Astrocyte (in vitro differentiated cells and primary cell): ENCODE measurements around the gene CASP2. TPM values are rescaled to one million over a fixed set of nuclear protein-coding genes. Genes with fewer than 3 reads are reported as not detected.

Experiments used
- DNase-seq: peaks from one replicate; pipeline ENCODE4 v3.0.0-alpha.2; 2010; ENCODE audit warnings: low read depth
- FAIRE-seq: peaks from 2 replicates; lab custom pipeline; 2011; peaks lifted over from hg19 to GRCh38; lab: Jason Lieb, UNC
- H2AFZ ChIP-seq: 2 replicates; pipeline ENCODE4 v1.6.0; 2012; ENCODE audit warnings: low read depth, low read length, inconsistent platforms
- H3K27ac ChIP-seq: 2 replicates; pipeline ENCODE4 v1.5.1; 2011; ENCODE audit warnings: low read depth, low read length, inconsistent platforms
- H3K27me3 ChIP-seq: 2 replicates; pipeline ENCODE4 v1.6.0; 2011; ENCODE audit warnings: low read length, inconsistent platforms; ENCODE audit not compliant: insufficient read depth
- H3K36me3 ChIP-seq: 2 replicates; pipeline ENCODE4 v1.5.1; 2011; ENCODE audit warnings: low read length, inconsistent platforms; ENCODE audit not compliant: insufficient read depth
- H3K4me1 ChIP-seq: 2 replicates; pipeline ENCODE4 v1.5.1; 2011; ENCODE audit warnings: low read length, inconsistent platforms; ENCODE audit not compliant: insufficient read depth
- H3K4me2 ChIP-seq: 2 replicates; pipeline ENCODE4 v1.6.0; 2012; ENCODE audit warnings: low read length, inconsistent platforms
- H3K4me3 ChIP-seq: 2 replicates; pipeline ENCODE4 v1.5.1; 2011; ENCODE audit warnings: low read depth, mild to moderate bottlenecking, low read length, inconsistent platforms; ENCODE audit not compliant: insufficient read depth
- H3K79me2 ChIP-seq: 2 replicates; pipeline ENCODE4 v1.6.0; 2012; ENCODE audit warnings: mild to moderate bottlenecking, low read length, inconsistent platforms; ENCODE audit not compliant: insufficient read depth
- H3K9ac ChIP-seq: 2 replicates; pipeline ENCODE4 v1.6.0; 2012; ENCODE audit warnings: mild to moderate bottlenecking, low read length, inconsistent platforms
- H3K9me3 ChIP-seq: 2 replicates; pipeline ENCODE4 v1.5.1; 2012; ENCODE audit warnings: low read depth, mild to moderate bottlenecking, low read length, inconsistent platforms; ENCODE audit not compliant: insufficient read depth
- H4K20me1 ChIP-seq: 2 replicates; pipeline ENCODE4 v1.6.0; 2012; ENCODE audit warnings: low read length, inconsistent platforms; ENCODE audit not compliant: insufficient read depth
- H3K27ac Mint-ChIP-seq: one replicate; pipeline ENCODE4 v1.8.0; 2021; ENCODE audit warnings: mild to moderate bottlenecking, mixed read lengths; ENCODE audit not compliant: unreplicated experiment
- H3K27me3 Mint-ChIP-seq: one replicate; pipeline ENCODE4 v1.8.0; 2021; ENCODE audit warnings: low read depth, mixed read lengths; ENCODE audit not compliant: unreplicated experiment
- H3K36me3 Mint-ChIP-seq: one replicate; pipeline ENCODE4 v1.8.0; 2021; ENCODE audit warnings: low read depth, mixed read lengths; ENCODE audit not compliant: unreplicated experiment
- H3K4me1 Mint-ChIP-seq: one replicate; pipeline ENCODE4 v1.8.0; 2021; ENCODE audit warnings: low read depth, mixed read lengths; ENCODE audit not compliant: unreplicated experiment
- H3K4me3 Mint-ChIP-seq: one replicate; pipeline ENCODE4 v1.8.0; 2021; ENCODE audit warnings: mild to moderate bottlenecking, moderate library complexity, mixed read lengths; ENCODE audit not compliant: unreplicated experiment
- H3K9me3 Mint-ChIP-seq: one replicate; pipeline ENCODE4 v1.8.0; 2021; ENCODE audit warnings: mild to moderate bottlenecking, mixed read lengths; ENCODE audit not compliant: unreplicated experiment
- CTCF ChIP-seq: IDR thresholded peaks from 2 replicates; pipeline ENCODE4 v1.5.1; 2011; ENCODE audit warnings: low read depth, mild to moderate bottlenecking, inconsistent platforms, low read length, moderate library complexity; ENCODE audit not compliant: insufficient read depth
- EZH2 ChIP-seq: IDR thresholded peaks from 2 replicates; pipeline ENCODE4 v1.6.1; 2012; ENCODE audit warnings: mild to moderate bottlenecking, low read length, inconsistent platforms; ENCODE audit not compliant: insufficient read depth
- total RNA-seq: library from RNA; stranded (reverse); gene quantifications from 2 replicates; pipeline ENCODE4 v1.2.1, GENCODE V29; 2021

CASP2 gene
- total RNA-seq, 1 donor from 2014 or later: 38.0 TPM

GRCh38 chr7:143271240-143271639 lies 16.9 kb upstream of the CASP2 start:
- H3K27ac Mint-ChIP-seq: no peak overlapping the region
- no peaks in the 10 kb centered on the region for H3K36me3 Mint-ChIP-seq
- DNase-seq (no peak), FAIRE-seq (no peak)
- no peaks in the 10 kb centered on the region for H3K4me1 Mint-ChIP-seq
- no peaks in the 10 kb centered on the region for H4K20me1 ChIP-seq
- H3K9me3 ChIP-seq: no peaks in the 10 kb centered on the region
- H3K27me3 ChIP-seq: no peaks in the 10 kb centered on the region
- no peak overlapping the region for H3K4me3 ChIP-seq
- no peaks in the 10 kb centered on the region for H3K4me1 ChIP-seq
- H2AFZ ChIP-seq: no peak overlapping the region
- H3K9me3 Mint-ChIP-seq: no peaks in the 10 kb centered on the region
- no peak overlapping the region for H3K4me3 Mint-ChIP-seq
- H3K27ac ChIP-seq: no peak overlapping the region
- no peaks in the 10 kb centered on the region for H3K27me3 Mint-ChIP-seq
- peaks cover 11% of the 10 kb centered on the region for H3K36me3 ChIP-seq
- H3K79me2 ChIP-seq: no peaks in the 10 kb centered on the region
- no peak overlapping the region for H3K4me2 ChIP-seq
- no peak overlapping the region for H3K9ac ChIP-seq
- TF ChIP-seq EZH2 (no peak), CTCF (no peak)

- H3K9me3 ChIP-seq: no peaks in the 10 kb centered on the region
- H3K27ac ChIP-seq: no peak overlapping the region
- H3K4me2 ChIP-seq: no peak overlapping the region
- Mint-ChIP-seq H3K9me3 (no peaks in the 10 kb centered on the region), H3K27me3 (no peaks in the 10 kb centered on the region), H3K36me3 (no peaks in the 10 kb centered on the region), H3K27ac (no peak overlapping the region), H3K4me1 (no peaks in the 10 kb centered on the region), H3K4me3 (no peak overlapping the region)
- H4K20me1 ChIP-seq: no peaks in the 10 kb centered on the region
- no peak overlapping the region for H3K4me3 ChIP-seq
- no peak overlapping the region for H2AFZ ChIP-seq
- peaks cover 4% of the 10 kb centered on the region for H3K36me3 ChIP-seq
- H3K9ac ChIP-seq: no peak overlapping the region
- FAIRE-seq: no peak
- H3K79me2 ChIP-seq: no peaks in the 10 kb centered on the region
- no peaks in the 10 kb centered on the region for H3K4me1 ChIP-seq
- no peaks in the 10 kb centered on the region for H3K27me3 ChIP-seq
- DNase-seq: no peak
- TF ChIP-seq EZH2 (no peak), CTCF (no peak)
Measured at GRCh38 chr7:143272871-143273270, 15.3 kb upstream of the CASP2 start.

GRCh38 chr7:143279186-143280098 lies 8.7 kb upstream of the CASP2 start:
- Histone ChIP-seq H3K9ac (peak overlapping the region; percentile 19), H3K4me1 (peaks cover 8% of the 10 kb centered on the region), H3K9me3 (no peaks in the 10 kb centered on the region), H2AFZ (peak overlapping the region; percentile 36), H3K4me3 (no peak overlapping the region), H3K36me3 (no peaks in the 10 kb centered on the region), H3K27me3 (no peaks in the 10 kb centered on the region), H4K20me1 (no peaks in the 10 kb centered on the region), H3K27ac (peak overlapping the region; percentile 8), H3K79me2 (no peaks in the 10 kb centered on the region), H3K4me2 (peak overlapping the region; percentile 56)
- DNase-seq (peak; percentile 73), FAIRE-seq (peak; percentile 75)
- no peaks in the 10 kb centered on the region for H3K9me3 Mint-ChIP-seq
- peaks cover 23% of the 10 kb centered on the region for H3K4me1 Mint-ChIP-seq
- TF ChIP-seq CTCF (no peak), EZH2 (no peak)
- H3K27ac Mint-ChIP-seq: peak overlapping the region; percentile 87
- H3K36me3 Mint-ChIP-seq: no peaks in the 10 kb centered on the region
- H3K4me3 Mint-ChIP-seq: no peak overlapping the region
- H3K27me3 Mint-ChIP-seq: no peaks in the 10 kb centered on the region
